ENCODE data around the gene EFNA4.

The EFNA4 gene

GRCh38 chr1:155040358-155041093 lies 23.0 kb upstream of the EFNA4 start:
- H3F3A ChIP-seq (ENCODE audit: control insufficient read depth, insufficient read depth) = no peaks in the 10 kb centered on the region
- H3K27ac ChIP-seq (ENCODE audit: low read depth, low read length) = no peak overlapping the region
- no peaks in the 10 kb centered on the region for H3K9me3 ChIP-seq (ENCODE audit: control insufficient read depth, insufficient read depth, low read length)
- peaks cover 3% of the 10 kb centered on the region for H3K4me1 ChIP-seq (ENCODE audit: control insufficient read depth, low read length)
- H3K36me3 ChIP-seq (ENCODE audit: control insufficient read depth, low read length) = no peaks in the 10 kb centered on the region
- H4K20me1 ChIP-seq (ENCODE audit: control insufficient read depth, insufficient read depth, low read depth, low read length) = no peaks in the 10 kb centered on the region
- no peak overlapping the region for H3K4me3 ChIP-seq (ENCODE audit: low read length)
- TF ChIP-seq EZH2phosphoT487 (IDR thresholded peaks at IDR 0.05; ENCODE audit: borderline replicate concordance, low read length) (no peak), CTCF (IDR thresholded peaks at IDR 0.05; ENCODE audit: low read depth, low read length, poor library complexity, severe bottlenecking) (no peak)
- H3K4me2 ChIP-seq (ENCODE audit: low read length) = no peak overlapping the region
- H3K9me2 ChIP-seq (replicated peaks; ENCODE audit: control insufficient read depth, low read length) = no peaks in the 10 kb centered on the region
- H3K79me2 ChIP-seq (ENCODE audit: control insufficient read depth, low read length) = no peaks in the 10 kb centered on the region
- H3K27me3 ChIP-seq (ENCODE audit: control insufficient read depth, low read length) = peaks cover 32% of the 10 kb centered on the region

- Histone ChIP-seq H3F3A (ENCODE audit: control insufficient read depth, insufficient read depth) (no peaks in the 10 kb centered on the region), H3K4me3 (ENCODE audit: low read length) (no peak overlapping the region), H3K27me3 (ENCODE audit: control insufficient read depth, low read length) (peaks cover 30% of the 10 kb centered on the region), H3K4me2 (ENCODE audit: low read length) (no peak overlapping the region), H3K9me2 (replicated peaks; ENCODE audit: control insufficient read depth, low read length) (no peaks in the 10 kb centered on the region), H3K36me3 (ENCODE audit: control insufficient read depth, low read length) (no peaks in the 10 kb centered on the region), H3K4me1 (ENCODE audit: control insufficient read depth, low read length) (peaks cover 3% of the 10 kb centered on the region), H3K79me2 (ENCODE audit: control insufficient read depth, low read length) (no peaks in the 10 kb centered on the region), H4K20me1 (ENCODE audit: control insufficient read depth, insufficient read depth, low read depth, low read length) (no peaks in the 10 kb centered on the region), H3K27ac (ENCODE audit: low read depth, low read length) (no peak overlapping the region), H3K9me3 (ENCODE audit: control insufficient read depth, insufficient read depth, low read length) (no peaks in the 10 kb centered on the region)
- TF ChIP-seq CTCF (IDR thresholded peaks at IDR 0.05; ENCODE audit: low read depth, low read length, poor library complexity, severe bottlenecking) (no peak), EZH2phosphoT487 (IDR thresholded peaks at IDR 0.05; ENCODE audit: borderline replicate concordance, low read length) (no peak)
Measured at GRCh38 chr1:155042789-155043188, 20.8 kb upstream of the EFNA4 start.

DNA sequence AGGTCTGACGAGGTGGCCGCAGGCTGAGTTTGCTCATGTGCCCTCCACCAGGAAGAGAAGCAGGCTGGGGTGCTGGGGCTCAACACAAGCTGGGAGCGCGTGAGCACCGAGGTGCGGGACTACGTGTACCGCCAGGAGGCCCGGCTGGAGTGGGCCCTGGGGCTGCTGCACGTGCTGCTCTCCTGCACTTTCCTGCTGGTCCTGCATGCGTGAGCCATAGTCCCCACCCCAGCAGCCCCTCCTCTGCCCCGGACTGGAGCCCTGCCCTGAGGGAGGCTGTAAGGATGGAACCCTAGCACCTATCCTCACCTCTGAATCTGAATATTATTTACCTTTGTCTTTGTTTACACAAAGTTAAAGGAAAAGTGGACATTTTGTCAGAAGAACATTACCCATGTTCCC lies 20.2 kb upstream of the EFNA4 start:
- no peaks in the 10 kb centered on the region for H3K9me3 ChIP-seq (ENCODE audit: control insufficient read depth, insufficient read depth, low read length)
- H4K20me1 ChIP-seq (ENCODE audit: control insufficient read depth, insufficient read depth, low read depth, low read length) = no peaks in the 10 kb centered on the region
- H3K4me1 ChIP-seq (ENCODE audit: control insufficient read depth, low read length) = peaks cover 3% of the 10 kb centered on the region
- no peak for TF ChIP-seq CTCF (IDR thresholded peaks at IDR 0.05; ENCODE audit: low read depth, low read length, poor library complexity, severe bottlenecking)
- no peak for TF ChIP-seq EZH2phosphoT487 (IDR thresholded peaks at IDR 0.05; ENCODE audit: borderline replicate concordance, low read length)
- peaks cover 25% of the 10 kb centered on the region for H3K27me3 ChIP-seq (ENCODE audit: control insufficient read depth, low read length)
- no peaks in the 10 kb centered on the region for H3F3A ChIP-seq (ENCODE audit: control insufficient read depth, insufficient read depth)
- no peaks in the 10 kb centered on the region for H3K36me3 ChIP-seq (ENCODE audit: control insufficient read depth, low read length)
- no peak overlapping the region for H3K27ac ChIP-seq (ENCODE audit: low read depth, low read length)
- no peak overlapping the region for H3K4me3 ChIP-seq (ENCODE audit: low read length)
- H3K9me2 ChIP-seq (replicated peaks; ENCODE audit: control insufficient read depth, low read length) = no peaks in the 10 kb centered on the region
- no peaks in the 10 kb centered on the region for H3K79me2 ChIP-seq (ENCODE audit: control insufficient read depth, low read length)
- H3K4me2 ChIP-seq (ENCODE audit: low read length) = no peak overlapping the region
